ENCODE measurements around the gene ITPR1.

Gene ITPR1

GRCh38 chr3:4814305-4814903, 321.3 kb downstream of the ITPR1 start:
- DNase-seq (ENCODE audit: low spot score) = peak; percentile 58

- DNase-seq (ENCODE audit: low spot score) = no peak
Measured at GRCh38 chr3:4814904-4815574, 321.9 kb downstream of the ITPR1 start.

GRCh38 chr3:4816306-4816705, 323.2 kb downstream of the ITPR1 start:
- no peak for DNase-seq (ENCODE audit: low spot score)

GRCh38 chr3:4816718-4817117, 323.6 kb downstream of the ITPR1 start:
- DNase-seq (ENCODE audit: low spot score) = no peak

- DNase-seq (ENCODE audit: low spot score) = no peak
Measured at GRCh38 chr3:4817128-4817527, 324.0 kb downstream of the ITPR1 start.

GRCh38 chr3:4818164-4818563, 325.0 kb downstream of the ITPR1 start:
- DNase-seq (ENCODE audit: low spot score) = no peak

GRCh38 chr3:4818986-4819693, 326.0 kb downstream of the ITPR1 start:
- DNase-seq (ENCODE audit: low spot score) = no peak

GRCh38 chr3:4819746-4820145, 326.6 kb downstream of the ITPR1 start:
- no peak for DNase-seq (ENCODE audit: low spot score)

- DNase-seq (ENCODE audit: low spot score) = no peak
Measured at GRCh38 chr3:4820296-4821121, 327.4 kb downstream of the ITPR1 start.

GRCh38 chr3:4821338-4821737, 328.2 kb downstream of the ITPR1 start:
- no peak for DNase-seq (ENCODE audit: low spot score)

- DNase-seq (ENCODE audit: low spot score) = no peak
Measured at GRCh38 chr3:4821975-4822374, 328.8 kb downstream of the ITPR1 start.

- DNase-seq (ENCODE audit: low spot score) = no peak
Measured at GRCh38 chr3:4822568-4822967, 329.4 kb downstream of the ITPR1 start.

- no peak for DNase-seq (ENCODE audit: low spot score)
Measured at GRCh38 chr3:4823385-4823784, 330.2 kb downstream of the ITPR1 start.

GRCh38 chr3:4823986-4824925, 331.1 kb downstream of the ITPR1 start:
- peak; percentile 46 for DNase-seq (ENCODE audit: low spot score)

- peak; percentile 92 for DNase-seq (ENCODE audit: low spot score)
Measured at GRCh38 chr3:4824926-4825325, 331.8 kb downstream of the ITPR1 start.

GRCh38 chr3:4825436-4826236, 332.5 kb downstream of the ITPR1 start:
- DNase-seq (ENCODE audit: low spot score) = peak; percentile 52

- no peak for DNase-seq (ENCODE audit: low spot score)
Measured at GRCh38 chr3:4826237-4827100, 333.3 kb downstream of the ITPR1 start.

GRCh38 chr3:4827767-4828166, 334.6 kb downstream of the ITPR1 start:
- DNase-seq (ENCODE audit: low spot score) = no peak

GRCh38 chr3:4828279-4829030, 335.3 kb downstream of the ITPR1 start:
- DNase-seq (ENCODE audit: low spot score) = peak; percentile 64
